Effector memory CD8-positive, alpha-beta T cell (primary cell): ENCODE results near the gene GALNT8.

Source experiments
- ATAC-seq: fragments of 150-1000 bp; cut with Tn5 transposase; replicated peaks from 2 replicates; pipeline ENCODE4 v1.10.0; 2021; ENCODE audit warnings: mild to moderate bottlenecking, moderate library complexity
- DNase-seq, 3 experiments: peaks; one replicate each; pipeline ENCODE4 v3.0.0; 2021
- H3K27ac Mint-ChIP-seq, 2 donors: one replicate each; pipeline ENCODE4 v1.8.0; 2022; ENCODE audit warnings: mild to moderate bottlenecking in 2 of 2, mixed read lengths in 2 of 2, moderate library complexity in 2 of 2
- H3K27me3 Mint-ChIP-seq, 2 donors: one replicate each; pipeline ENCODE4 v1.8.0; 2022; ENCODE audit warnings: mixed read lengths in 2 of 2
- H3K36me3 Mint-ChIP-seq: one replicate; pipeline ENCODE4 v1.8.0; 2022; ENCODE audit warnings: mild to moderate bottlenecking, moderate library complexity, mixed read lengths; ENCODE audit not compliant: insufficient read depth
- H3K4me1 Mint-ChIP-seq, 2 donors: one replicate each; pipeline ENCODE4 v1.8.0; 2022; ENCODE audit warnings: low read depth in 2 of 2, mixed read lengths in 2 of 2
- H3K4me3 Mint-ChIP-seq, 2 donors: one replicate each; pipeline ENCODE4 v1.8.0; 2022; ENCODE audit warnings: mild to moderate bottlenecking in 2 of 2, mixed read lengths in 2 of 2, moderate library complexity in 2 of 2
- H3K9me3 Mint-ChIP-seq, 2 donors: one replicate each; pipeline ENCODE4 v1.8.0; 2022; ENCODE audit warnings: mixed read lengths in 2 of 2

GALNT8 gene

DNA sequence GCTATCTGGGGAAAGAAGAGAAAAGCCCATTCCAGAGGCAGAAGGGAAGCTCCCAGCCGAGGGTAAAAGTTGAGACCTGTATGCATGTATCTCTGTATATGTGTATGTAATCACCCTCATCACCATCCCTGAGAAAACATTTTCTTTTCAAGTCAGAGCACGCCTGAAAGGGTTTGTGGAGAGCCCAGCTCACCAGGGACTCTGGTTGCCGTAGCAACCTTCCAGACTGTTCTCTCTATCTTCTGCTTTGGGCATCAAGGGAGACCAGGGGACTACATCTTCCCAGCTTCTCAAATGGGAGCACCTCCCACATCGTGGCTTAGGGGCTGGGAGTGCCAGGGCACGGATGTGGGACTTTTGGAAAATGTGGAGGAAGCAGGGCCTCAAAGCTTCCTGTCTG is 93.5 kb downstream of the GALNT8 start:
- no peak overlapping the region for H3K27ac Mint-ChIP-seq
- no peaks in the 10 kb centered on the region for H3K36me3 Mint-ChIP-seq
- DNase-seq (no peak), ATAC-seq (no peak)
- no peaks in the 10 kb centered on the region for H3K9me3 Mint-ChIP-seq
- peaks cover 32 to 43% of the 10 kb centered on the region in 2 donors for H3K4me1 Mint-ChIP-seq
- H3K27me3 Mint-ChIP-seq = peaks cover 19 to 25% of the 10 kb centered on the region in 2 donors
- peak overlapping the region in 1 of 2 donors; percentile 27 for H3K4me3 Mint-ChIP-seq

DNA sequence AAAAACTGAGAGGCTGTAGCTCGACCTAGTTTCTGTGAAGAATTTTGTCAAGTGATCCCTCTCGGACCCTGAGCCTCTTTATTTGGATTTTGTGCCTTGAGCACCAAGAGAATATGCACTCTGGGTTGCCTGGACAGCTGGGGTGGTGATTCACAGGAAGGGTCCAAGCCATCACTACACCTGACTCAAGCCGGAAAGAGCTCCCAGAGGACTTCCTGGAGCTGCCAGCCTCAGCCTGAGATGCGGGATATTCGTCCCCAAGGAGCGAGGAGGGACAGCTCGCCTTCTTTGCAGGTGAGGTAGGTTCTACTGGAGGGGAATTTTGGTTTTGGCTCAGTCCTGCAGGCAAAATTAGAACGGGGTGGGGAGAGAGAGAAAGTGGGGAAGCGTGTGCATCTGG is 94.3 kb downstream of the GALNT8 start:
- H3K27me3 Mint-ChIP-seq = peaks cover 19 to 22% of the 10 kb centered on the region in 2 donors
- no peaks in the 10 kb centered on the region for H3K9me3 Mint-ChIP-seq
- no peaks in the 10 kb centered on the region for H3K36me3 Mint-ChIP-seq
- no peak overlapping the region for H3K27ac Mint-ChIP-seq
- ATAC-seq = no peak
- no peak overlapping the region for H3K4me3 Mint-ChIP-seq
- DNase-seq = no peak
- H3K4me1 Mint-ChIP-seq = peaks cover 32 to 40% of the 10 kb centered on the region in 2 donors

DNA sequence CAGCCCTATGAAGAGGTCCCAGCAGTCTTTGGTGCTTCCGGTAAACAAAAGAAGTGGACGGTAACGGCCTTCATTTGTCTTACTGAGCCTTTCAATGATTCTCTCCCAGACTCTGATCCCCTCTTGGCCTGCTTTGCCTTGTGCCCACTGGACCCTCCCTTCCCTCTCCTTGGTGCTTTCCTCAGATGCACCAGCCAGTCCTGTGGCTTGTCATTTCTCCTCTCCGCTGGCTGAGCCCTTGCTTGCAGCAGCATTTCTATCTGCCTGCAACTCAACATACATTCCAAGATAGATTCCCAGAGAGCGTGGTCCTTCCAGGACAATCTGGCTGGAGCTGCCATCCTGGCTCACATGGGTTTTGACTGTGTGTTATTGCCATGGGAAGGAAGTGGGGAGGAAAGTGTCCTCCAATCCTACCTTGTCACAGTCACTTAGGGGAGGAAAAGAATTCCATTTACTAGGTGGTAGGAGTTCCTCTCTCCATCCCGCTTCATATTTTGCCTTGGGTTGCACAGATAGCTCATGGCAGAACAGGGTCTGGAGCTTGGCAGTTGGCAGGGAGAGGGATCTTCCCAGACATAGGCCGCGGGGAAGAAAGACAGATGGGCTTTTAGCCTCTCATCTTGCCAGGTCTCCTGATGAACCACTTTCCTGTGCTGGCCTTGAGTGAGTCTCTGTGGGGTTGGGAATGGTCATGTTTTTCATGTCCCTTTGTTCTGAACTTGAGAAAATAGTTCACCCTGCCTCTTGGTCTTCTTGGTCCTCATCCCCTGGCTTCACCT is 96.7 kb downstream of the GALNT8 start:
- ATAC-seq = no peak
- no peak for DNase-seq
- H3K27me3 Mint-ChIP-seq = peaks cover 1 to 11% of the 10 kb centered on the region in 2 donors
- no peaks in the 10 kb centered on the region for H3K9me3 Mint-ChIP-seq
- H3K4me1 Mint-ChIP-seq = peaks cover 19 to 32% of the 10 kb centered on the region in 2 donors
- peak overlapping the region in 1 of 2 donors; percentile 81 for H3K27ac Mint-ChIP-seq
- H3K36me3 Mint-ChIP-seq = no peaks in the 10 kb centered on the region
- H3K4me3 Mint-ChIP-seq = peak overlapping the region in 1 of 2 donors; percentile 60

DNA sequence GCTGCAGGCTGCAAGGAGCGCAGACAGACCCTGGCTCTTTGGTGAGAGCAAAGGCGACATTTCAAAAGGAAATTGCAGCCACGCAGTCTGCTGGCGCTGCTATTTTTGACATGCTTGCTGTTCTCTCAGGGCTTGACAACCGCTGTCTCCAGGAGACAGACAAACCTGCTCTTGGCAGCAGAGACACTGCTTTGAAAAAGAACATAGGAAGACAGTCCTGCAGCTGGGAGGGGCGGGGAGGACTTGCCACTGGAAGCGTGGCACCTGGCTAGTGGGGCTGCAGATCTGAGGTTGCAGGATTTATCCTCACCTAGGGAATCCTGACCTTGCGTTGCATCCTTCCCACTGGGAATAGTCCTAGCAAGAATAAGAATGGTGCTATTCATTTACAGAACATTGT is 97.7 kb downstream of the GALNT8 start:
- no peak for DNase-seq
- no peaks in the 10 kb centered on the region for H3K9me3 Mint-ChIP-seq
- peak overlapping the region; percentile 15 to 60 for H3K4me3 Mint-ChIP-seq
- ATAC-seq = no peak
- no peaks in the 10 kb centered on the region for H3K36me3 Mint-ChIP-seq
- peak overlapping the region; percentile 59 to 81 for H3K27ac Mint-ChIP-seq
- peaks cover 0 to 11% of the 10 kb centered on the region in 2 donors for H3K27me3 Mint-ChIP-seq
- H3K4me1 Mint-ChIP-seq = peaks cover 19 to 30% of the 10 kb centered on the region in 2 donors

DNA sequence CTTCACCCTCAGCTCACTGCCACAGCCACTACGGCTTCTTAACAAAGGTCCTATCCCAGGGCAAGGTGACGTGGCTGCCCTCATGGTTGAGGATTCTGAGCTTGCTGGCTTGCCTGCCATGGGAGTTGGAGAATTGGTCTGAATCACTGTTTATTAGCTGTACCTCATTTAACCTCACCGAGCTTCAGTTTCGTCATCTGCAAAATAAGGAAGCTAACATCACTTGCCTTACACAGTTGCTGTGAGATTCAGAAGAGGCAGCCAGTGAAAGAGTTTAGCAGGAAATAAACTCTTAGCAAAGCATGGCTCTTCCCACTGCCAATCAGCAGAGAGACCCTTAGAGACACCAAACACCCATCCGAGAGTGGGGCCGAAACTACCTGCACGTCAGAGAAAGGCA is 99.5 kb downstream of the GALNT8 start:
- Mint-ChIP-seq H3K4me1 (peaks cover 24 to 33% of the 10 kb centered on the region in 2 donors), H3K27ac (peak overlapping the region in 1 of 2 donors; percentile 42), H3K36me3 (no peaks in the 10 kb centered on the region), H3K27me3 (peaks cover 0 to 6% of the 10 kb centered on the region in 2 donors), H3K9me3 (no peaks in the 10 kb centered on the region), H3K4me3 (no peak overlapping the region)
- ATAC-seq (no peak), DNase-seq (no peak)

DNA sequence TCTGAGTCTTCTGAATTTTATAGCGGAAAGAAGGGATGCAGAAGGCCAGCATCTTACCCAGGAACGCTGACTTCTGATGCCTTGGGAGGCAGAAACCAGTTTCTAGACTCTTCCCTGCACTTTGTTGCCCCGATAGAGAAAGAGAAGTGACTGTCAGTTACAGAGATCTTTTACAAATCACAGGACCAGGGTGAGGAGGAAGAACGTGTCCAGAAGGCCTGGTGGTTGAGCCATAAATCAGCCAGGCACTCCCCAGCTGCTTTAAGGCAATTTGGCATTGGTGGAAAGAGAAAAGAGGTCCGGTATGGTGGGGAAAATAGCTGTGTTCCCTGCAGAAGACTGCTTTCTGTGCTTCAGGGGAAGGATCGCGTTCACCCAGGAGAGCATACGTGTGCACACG is 100.8 kb downstream of the GALNT8 start:
- Mint-ChIP-seq H3K27me3 (no peaks in the 10 kb centered on the region), H3K9me3 (no peaks in the 10 kb centered on the region), H3K27ac (no peak overlapping the region), H3K4me3 (no peak overlapping the region), H3K36me3 (no peaks in the 10 kb centered on the region), H3K4me1 (peaks cover 30 to 36% of the 10 kb centered on the region in 2 donors)
- ATAC-seq (no peak), DNase-seq (no peak)
